Ammon's horn (tissue), 1 donor: Measurements from ENCODE around the gene MIPOL1.
"Not testable (repeated sequence)": the region's sequence is repeated elsewhere in the genome, so short reads cannot be mapped to it uniquely, and the experiment has no call there.

Source experiments
- DNase-seq: peaks from one replicate; pipeline ENCODE4 v3.0.0-alpha.2; 2016; ENCODE audit warnings: low spot score

MIPOL1 gene

GRCh38 chr14:37187294-37187693, 10.4 kb upstream of the MIPOL1 start:
- no peak for DNase-seq

- not testable (repeated sequence) for DNase-seq
Observed at GRCh38 chr14:37187840-37188577, 9.7 kb upstream of the MIPOL1 start.

- DNase-seq = not testable (repeated sequence)
Observed at GRCh38 chr14:37189733-37190132, 8.0 kb upstream of the MIPOL1 start.

GRCh38 chr14:37194698-37195097, 3.0 kb upstream of the MIPOL1 start:
- no peak for DNase-seq

GRCh38 chr14:37195327-37195726, 2.4 kb upstream of the MIPOL1 start:
- DNase-seq = no peak

- DNase-seq = no peak
Observed at GRCh38 chr14:37196604-37197420, 925 bp upstream of the MIPOL1 start.

- DNase-seq = no peak
Observed at GRCh38 chr14:37198273-37198598, 499 bp downstream of the MIPOL1 start.

- no peak for DNase-seq
Observed at GRCh38 chr14:37198907-37199306, 1.2 kb downstream of the MIPOL1 start.

- no peak for DNase-seq
Observed at GRCh38 chr14:37201724-37202123, 4.0 kb downstream of the MIPOL1 start.

GRCh38 chr14:37202265-37202664, 4.5 kb downstream of the MIPOL1 start:
- no peak for DNase-seq

- DNase-seq = no peak
Observed at GRCh38 chr14:37202812-37203211, 5.1 kb downstream of the MIPOL1 start.

GRCh38 chr14:37203423-37203822, 5.7 kb downstream of the MIPOL1 start:
- no peak for DNase-seq

GRCh38 chr14:37205623-37206605, 8.2 kb downstream of the MIPOL1 start:
- DNase-seq = not testable (repeated sequence)

- DNase-seq = not testable (repeated sequence)
Observed at GRCh38 chr14:37209617-37210016, 11.9 kb downstream of the MIPOL1 start.

GRCh38 chr14:37210448-37210847, 12.7 kb downstream of the MIPOL1 start:
- no peak for DNase-seq

GRCh38 chr14:37213016-37213415, 15.3 kb downstream of the MIPOL1 start:
- DNase-seq = no peak

GRCh38 chr14:37215345-37215744, 17.6 kb downstream of the MIPOL1 start:
- DNase-seq = no peak

GRCh38 chr14:37221073-37221472, 23.3 kb downstream of the MIPOL1 start:
- DNase-seq = no peak

- no peak for DNase-seq
Observed at GRCh38 chr14:37223947-37224474, 26.3 kb downstream of the MIPOL1 start.

- DNase-seq = not testable (repeated sequence)
Observed at GRCh38 chr14:37225668-37226067, 27.9 kb downstream of the MIPOL1 start.

GRCh38 chr14:37230551-37231194, 32.9 kb downstream of the MIPOL1 start:
- peak; percentile 70 for DNase-seq
